HL-60 (cell line): ENCODE data around the gene PIK3R2.
"Not testable (repeated sequence)": the region's sequence is repeated elsewhere in the genome, so short reads cannot be mapped to it uniquely, and the experiment has no call there.

Experiments
- DNase-seq, 2 experiments: peaks; one replicate each; pipeline ENCODE4 v3.0.0-alpha.2; 2010 to 2020; ENCODE audit warnings: low read depth in 1 of 2, low spot score in 1 of 2
- H3K27ac ChIP-seq: fragments of 250-450 bp; sonication (Bioruptor Pico); replicated peaks from 2 replicates; pipeline ENCODE4 v1.5.1; 2020; ENCODE audit warnings: mild to moderate bottlenecking, moderate library complexity
- H3K27me3 ChIP-seq: fragments of 250-450 bp; sonication (Bioruptor Pico); 2 replicates; pipeline ENCODE4 v1.5.1; 2021; ENCODE audit warnings: mild to moderate bottlenecking, moderate library complexity; ENCODE audit not compliant: insufficient read depth, poor library complexity, severe bottlenecking
- H3K4me3 ChIP-seq: replicated peaks from 2 replicates; pipeline ENCODE4 v1.5.1; 2011; ENCODE audit warnings: mild to moderate bottlenecking, control low read depth, low read length; ENCODE audit not compliant: insufficient read depth
- CTCF ChIP-seq: IDR thresholded peaks from one replicate; pipeline ENCODE4 v1.5.1; 2011; ENCODE audit warnings: low read length, control low read depth, inconsistent platforms; ENCODE audit not compliant: insufficient read depth
- GABPA ChIP-seq: IDR thresholded peaks from 2 replicates; pipeline ENCODE4 v1.6.1; 2012; ENCODE audit warnings: low read depth
- POLR2AphosphoS5 ChIP-seq: IDR thresholded peaks from 2 replicates; pipeline ENCODE4 v1.6.1; 2012; ENCODE audit warnings: low read depth
- SPI1 ChIP-seq: IDR thresholded peaks from 2 replicates; pipeline ENCODE4 v1.6.1; 2012; ENCODE audit warnings: low read depth, mild to moderate bottlenecking, borderline replicate concordance
- TF ChIP-seq, protein P1 (sequence below): IDR thresholded peaks from 2 replicates; pipeline ENCODE4 v1.6.1; 2012; ENCODE audit warnings: low read depth; ENCODE audit not compliant: insufficient replicate concordance

The PIK3R2 gene

DNA sequence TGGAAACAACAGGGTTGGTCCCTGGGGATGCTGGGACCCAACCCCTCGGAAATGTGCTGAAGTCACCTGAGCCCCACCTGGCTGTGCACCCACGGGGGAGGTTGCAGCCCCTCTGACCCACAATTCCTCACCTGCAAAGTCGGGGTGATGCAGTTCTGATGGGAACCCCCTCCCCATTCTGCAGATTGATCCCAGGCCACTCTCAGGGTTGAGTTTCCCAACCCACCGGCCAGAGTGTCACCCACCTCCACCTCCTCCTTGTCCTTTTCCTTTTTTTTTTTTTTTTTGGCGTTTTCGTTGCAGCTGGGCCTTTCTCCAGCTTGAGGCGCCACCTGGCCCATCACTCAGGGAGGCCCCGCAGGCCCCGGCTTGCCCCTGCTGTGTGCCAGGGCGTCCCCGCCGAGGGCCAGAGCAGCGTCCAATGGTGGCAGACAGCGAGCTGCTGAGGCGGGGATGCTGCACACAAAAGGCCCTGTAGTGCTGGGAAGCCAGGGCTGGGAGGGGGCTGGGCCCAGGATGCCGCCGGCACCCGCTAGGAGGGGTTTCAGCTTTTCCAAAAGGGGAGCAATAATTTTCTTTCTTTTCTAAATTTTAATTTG, 4.6 kb downstream of the PIK3R2 start:
- Histone ChIP-seq H3K27me3 (no peaks in the 10 kb centered on the region), H3K27ac (no peak overlapping the region), H3K4me3 (no peak overlapping the region)
- TF ChIP-seq POLR2AphosphoS5 (no peak), CTCF (no peak), GABPA (no peak), SPI1 (no peak)
- TF ChIP-seq, protein P1, sequence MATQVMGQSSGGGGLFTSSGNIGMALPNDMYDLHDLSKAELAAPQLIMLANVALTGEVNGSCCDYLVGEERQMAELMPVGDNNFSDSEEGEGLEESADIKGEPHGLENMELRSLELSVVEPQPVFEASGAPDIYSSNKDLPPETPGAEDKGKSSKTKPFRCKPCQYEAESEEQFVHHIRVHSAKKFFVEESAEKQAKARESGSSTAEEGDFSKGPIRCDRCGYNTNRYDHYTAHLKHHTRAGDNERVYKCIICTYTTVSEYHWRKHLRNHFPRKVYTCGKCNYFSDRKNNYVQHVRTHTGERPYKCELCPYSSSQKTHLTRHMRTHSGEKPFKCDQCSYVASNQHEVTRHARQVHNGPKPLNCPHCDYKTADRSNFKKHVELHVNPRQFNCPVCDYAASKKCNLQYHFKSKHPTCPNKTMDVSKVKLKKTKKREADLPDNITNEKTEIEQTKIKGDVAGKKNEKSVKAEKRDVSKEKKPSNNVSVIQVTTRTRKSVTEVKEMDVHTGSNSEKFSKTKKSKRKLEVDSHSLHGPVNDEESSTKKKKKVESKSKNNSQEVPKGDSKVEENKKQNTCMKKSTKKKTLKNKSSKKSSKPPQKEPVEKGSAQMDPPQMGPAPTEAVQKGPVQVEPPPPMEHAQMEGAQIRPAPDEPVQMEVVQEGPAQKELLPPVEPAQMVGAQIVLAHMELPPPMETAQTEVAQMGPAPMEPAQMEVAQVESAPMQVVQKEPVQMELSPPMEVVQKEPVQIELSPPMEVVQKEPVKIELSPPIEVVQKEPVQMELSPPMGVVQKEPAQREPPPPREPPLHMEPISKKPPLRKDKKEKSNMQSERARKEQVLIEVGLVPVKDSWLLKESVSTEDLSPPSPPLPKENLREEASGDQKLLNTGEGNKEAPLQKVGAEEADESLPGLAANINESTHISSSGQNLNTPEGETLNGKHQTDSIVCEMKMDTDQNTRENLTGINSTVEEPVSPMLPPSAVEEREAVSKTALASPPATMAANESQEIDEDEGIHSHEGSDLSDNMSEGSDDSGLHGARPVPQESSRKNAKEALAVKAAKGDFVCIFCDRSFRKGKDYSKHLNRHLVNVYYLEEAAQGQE = no peak
- DNase-seq = no peak

DNA sequence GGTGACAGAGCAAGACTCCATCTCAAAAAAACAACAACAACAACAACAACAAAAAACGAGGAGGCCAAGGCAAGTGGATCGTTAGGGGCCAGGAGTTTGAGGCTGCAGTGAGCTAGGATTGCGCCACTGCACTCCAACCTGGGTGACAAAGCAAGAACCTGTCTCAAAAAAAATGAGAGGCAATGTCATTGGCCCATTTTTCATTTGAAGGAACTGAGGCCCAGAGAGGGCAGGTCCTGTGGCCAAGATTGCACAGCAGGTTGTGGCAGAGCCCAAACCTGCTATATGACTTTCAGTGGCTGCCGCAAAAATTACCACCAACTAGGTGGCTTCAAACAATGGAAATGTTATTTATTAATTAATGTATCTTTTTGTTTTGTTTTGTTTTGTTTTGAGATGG, 5.5 kb downstream of the PIK3R2 start:
- no peak for TF ChIP-seq POLR2AphosphoS5
- TF ChIP-seq CTCF = no peak
- TF ChIP-seq GABPA = no peak
- TF ChIP-seq, protein P1 = no peak
- no peak for TF ChIP-seq SPI1
- H3K27me3 ChIP-seq = no peaks in the 10 kb centered on the region
- no peak overlapping the region for H3K27ac ChIP-seq
- DNase-seq = no peak
- H3K4me3 ChIP-seq = no peak overlapping the region

GRCh38 chr19:18159059-18159616, 6.2 kb downstream of the PIK3R2 start:
- DNase-seq, H3K27me3 ChIP-seq, H3K27ac ChIP-seq, H3K4me3 ChIP-seq: not testable (repeated sequence)

DNA sequence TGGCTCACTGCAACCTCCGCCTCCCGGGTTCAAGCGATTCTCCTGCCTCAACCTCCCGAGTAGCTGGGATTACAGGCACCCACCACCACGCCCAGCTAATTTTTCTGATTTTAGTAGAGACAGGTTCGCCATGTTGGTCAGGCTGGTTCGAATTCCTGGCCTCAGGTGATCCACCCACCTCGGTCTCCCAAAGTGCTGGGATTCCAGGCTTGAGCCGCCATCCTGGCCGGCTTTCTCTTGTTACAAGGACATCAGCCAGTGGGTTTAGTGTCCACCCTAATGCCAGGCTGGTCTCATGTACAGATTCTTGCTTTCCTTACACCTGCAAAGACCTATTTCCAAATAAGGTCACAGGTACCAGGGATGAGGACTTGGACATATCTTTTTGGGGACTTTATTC, 6.8 kb downstream of the PIK3R2 start:
- no peak for DNase-seq
- TF ChIP-seq POLR2AphosphoS5 (no peak), SPI1 (no peak), CTCF (no peak), GABPA (no peak)
- TF ChIP-seq, protein P1 = no peak
- H3K27ac ChIP-seq = no peak overlapping the region
- H3K4me3 ChIP-seq = no peak overlapping the region
- no peaks in the 10 kb centered on the region for H3K27me3 ChIP-seq
